OCI-LY3 (cell line): ENCODE data around the gene KREMEN1.

Source experiments
- EZH2phosphoT487 ChIP-seq: fragments of 200-600 bp; shearing (Covaris generic); IDR thresholded peaks from 2 replicates; pipeline ENCODE4 v1.6.1; 2018; ENCODE audit warnings: antibody characterized with exemption, mixed run types, low read depth
- TF ChIP-seq, protein P1 (sequence below): fragments of 200-600, 300-600 bp; sonication (generic); IDR thresholded peaks from 2 replicates; pipeline ENCODE4 v1.5.1; 2014; ENCODE audit warnings: antibody characterized with exemption, low read length, low read depth

DNA sequence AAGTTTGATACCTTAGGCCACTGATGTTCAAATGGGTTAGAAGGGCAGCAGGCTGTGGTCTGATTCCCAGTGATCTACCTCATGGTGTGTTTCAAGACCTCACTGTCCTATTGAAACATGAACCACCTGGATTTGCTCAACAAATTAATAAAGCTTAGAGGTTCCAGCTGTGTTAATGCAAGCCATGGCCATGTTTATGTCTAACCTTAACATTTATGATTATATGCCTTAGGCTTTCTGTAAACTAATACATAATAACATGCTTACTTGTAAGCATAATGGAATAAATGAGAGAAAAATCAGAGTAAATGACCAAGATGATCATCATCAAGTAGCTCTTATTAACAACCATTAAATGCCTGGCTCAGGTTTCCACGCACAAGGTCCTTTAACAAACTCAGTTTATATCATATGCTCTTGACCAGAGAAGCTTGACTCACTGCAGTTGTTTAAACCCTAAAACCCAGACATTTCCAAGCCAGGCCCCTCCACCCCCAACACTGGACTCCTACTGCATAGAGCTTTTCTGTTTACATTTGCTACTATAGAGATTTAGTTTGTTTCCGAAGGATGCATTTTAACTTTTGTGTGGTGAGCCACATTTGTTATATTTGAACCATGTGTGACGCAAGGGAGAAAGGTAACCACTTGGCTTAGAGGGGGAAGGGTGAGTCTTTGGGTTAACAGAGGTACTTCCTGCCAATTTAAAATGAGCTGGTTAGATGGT lies 43.7 kb downstream of the KREMEN1 start:
- TF ChIP-seq, protein P1, sequence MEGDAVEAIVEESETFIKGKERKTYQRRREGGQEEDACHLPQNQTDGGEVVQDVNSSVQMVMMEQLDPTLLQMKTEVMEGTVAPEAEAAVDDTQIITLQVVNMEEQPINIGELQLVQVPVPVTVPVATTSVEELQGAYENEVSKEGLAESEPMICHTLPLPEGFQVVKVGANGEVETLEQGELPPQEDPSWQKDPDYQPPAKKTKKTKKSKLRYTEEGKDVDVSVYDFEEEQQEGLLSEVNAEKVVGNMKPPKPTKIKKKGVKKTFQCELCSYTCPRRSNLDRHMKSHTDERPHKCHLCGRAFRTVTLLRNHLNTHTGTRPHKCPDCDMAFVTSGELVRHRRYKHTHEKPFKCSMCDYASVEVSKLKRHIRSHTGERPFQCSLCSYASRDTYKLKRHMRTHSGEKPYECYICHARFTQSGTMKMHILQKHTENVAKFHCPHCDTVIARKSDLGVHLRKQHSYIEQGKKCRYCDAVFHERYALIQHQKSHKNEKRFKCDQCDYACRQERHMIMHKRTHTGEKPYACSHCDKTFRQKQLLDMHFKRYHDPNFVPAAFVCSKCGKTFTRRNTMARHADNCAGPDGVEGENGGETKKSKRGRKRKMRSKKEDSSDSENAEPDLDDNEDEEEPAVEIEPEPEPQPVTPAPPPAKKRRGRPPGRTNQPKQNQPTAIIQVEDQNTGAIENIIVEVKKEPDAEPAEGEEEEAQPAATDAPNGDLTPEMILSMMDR, result no peak
- TF ChIP-seq EZH2phosphoT487, result no peak
